Mammary epithelial cell (primary cell): ENCODE results near the gene DIS3L2.

Experiments used
- CTCF ChIP-seq, 2 donors: IDR thresholded peaks in 1 of 2; conservative IDR thresholded peaks in 1 of 2; 2 replicates each; pipeline ENCODE4 v1.5.1; 2011 to 2012; ENCODE audit warnings: inconsistent platforms in 2 of 2, low read length in 2 of 2, mild to moderate bottlenecking in 2 of 2, control low read depth in 1 of 2, low read depth in 1 of 2; ENCODE audit not compliant: insufficient read depth in 1 of 2; ENCODE audit errors: extremely low read depth in 1 of 2
- EZH2 ChIP-seq: IDR thresholded peaks from 2 replicates; pipeline ENCODE4 v1.6.1; 2012; ENCODE audit warnings: low read length, inconsistent platforms, borderline replicate concordance

- TF ChIP-seq CTCF (conservative IDR thresholded peaks at IDR 0.05 in 1 of 2, IDR thresholded peaks at IDR 0.05 in 1 of 2; ENCODE audit: extremely low read depth in 1 of 2, insufficient read depth in 1 of 2, low read depth in 1 of 2, low read length in 2 of 2) (peak in 1 of 2 donors; percentile 11), EZH2 (no peak)
These were observed 28.3 kb upstream of the DIS3L2 start for GRCh38 chr2:231932985-231933915.
